Measurements from ENCODE around the gene TMEM150B. TPM values are rescaled to one million over a fixed set of nuclear protein-coding genes. Genes with fewer than 3 reads are reported as not detected.
A peak's percentile ranks its signal among the peaks of the same experiment; 100 is the strongest.

Gene TMEM150B
- total and polyA plus RNA-seq, 9 of the 15 experiments (the other 6 are each of a cell fraction or from before 2014, with no cell fraction given) = 0.47 to 1.3 (median 0.74) TPM; not detected in 2

DNA sequence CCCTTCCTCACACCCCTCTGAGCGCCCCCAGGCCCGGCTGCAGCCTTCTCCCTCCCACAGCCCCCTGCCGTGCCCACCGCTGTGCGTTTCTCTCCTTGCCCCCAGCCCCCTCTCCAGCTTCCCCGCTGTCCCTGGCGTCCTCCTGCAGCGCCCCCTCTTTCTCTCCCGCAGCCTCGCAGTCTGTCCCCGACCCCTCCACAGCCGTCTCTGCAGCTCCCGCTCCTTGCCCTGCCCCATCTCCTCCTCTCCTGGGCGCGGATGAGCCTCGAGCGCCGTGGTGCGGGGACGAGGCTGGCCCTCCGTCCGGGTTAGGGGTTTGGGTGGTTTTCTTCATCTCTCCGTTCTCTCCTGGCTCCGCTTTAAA, 15.6 kb upstream of the TMEM150B start (continued):
- TF ChIP-seq, protein P1, sequence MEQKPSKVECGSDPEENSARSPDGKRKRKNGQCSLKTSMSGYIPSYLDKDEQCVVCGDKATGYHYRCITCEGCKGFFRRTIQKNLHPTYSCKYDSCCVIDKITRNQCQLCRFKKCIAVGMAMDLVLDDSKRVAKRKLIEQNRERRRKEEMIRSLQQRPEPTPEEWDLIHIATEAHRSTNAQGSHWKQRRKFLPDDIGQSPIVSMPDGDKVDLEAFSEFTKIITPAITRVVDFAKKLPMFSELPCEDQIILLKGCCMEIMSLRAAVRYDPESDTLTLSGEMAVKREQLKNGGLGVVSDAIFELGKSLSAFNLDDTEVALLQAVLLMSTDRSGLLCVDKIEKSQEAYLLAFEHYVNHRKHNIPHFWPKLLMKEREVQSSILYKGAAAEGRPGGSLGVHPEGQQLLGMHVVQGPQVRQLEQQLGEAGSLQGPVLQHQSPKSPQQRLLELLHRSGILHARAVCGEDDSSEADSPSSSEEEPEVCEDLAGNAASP (IDR thresholded peaks at IDR 0.05) = no peak
- TF ChIP-seq SIN3A (IDR thresholded peaks at IDR 0.05; ENCODE audit: borderline replicate concordance in 2 of 2, control insufficient read depth in 1 of 2, low read depth in 2 of 2, low read length in 2 of 2) (no peak), CREM (IDR thresholded peaks at IDR 0.05; ENCODE audit: low read depth) (0 out of 2 replicates have a peak, but pooled peaks have one; percentile 3)

- FAIRE-seq (no peak), DNase-seq (ENCODE audit: extremely low read depth in 1 of 4, low spot score in 3 of 4) (peak; percentile 38 to 69 (median 48)), ATAC-seq (peak; percentile 3)
- BruUV-seq (replicated peaks) = no TSS peak
- H3K79me2 ChIP-seq (ENCODE audit: control insufficient read depth, insufficient read depth, low read length) = peaks cover 24% of the 10 kb centered on the region
- no peaks in the 10 kb centered on the region for H3K9me1 ChIP-seq (ENCODE audit: control insufficient read depth, insufficient read depth, low read length)
- peak overlapping the region; percentile 97 for H3K27ac ChIP-seq (ENCODE audit: extremely low read depth, low read depth, low read length)
- H3K4me1 ChIP-seq (replicated peaks in 1 of 2; ENCODE audit: control insufficient read depth in 2 of 2, insufficient read depth in 2 of 2, low read length in 2 of 2) = peaks cover 7 to 55% of the 10 kb centered on the region in 2 experiments; a peak in 4 of 5 replicates
- H2AFZ ChIP-seq (ENCODE audit: low read depth, low read length) = no peak overlapping the region
- intact Hi-C loops (cut with micrococcal nuclease) (loop anchor here (5.0 kb wide), 1 partner anchor 38 kb away; no protein-coding TSS in a partner anchor), in situ Hi-C loops (cut with MboI) (no loop called here)
- H3K9me3 ChIP-seq (replicated peaks; ENCODE audit: control insufficient read depth, insufficient read depth, low read depth, low read length) = no peaks in the 10 kb centered on the region
- CTCF ChIA-PET (ENCODE audit: low intra/inter-chr PET ratio) = no interaction called here
- peaks cover 32% of the 10 kb centered on the region; the same call in 2 of the 3 replicates for H3K36me3 ChIP-seq (ENCODE audit: control insufficient read depth, insufficient read depth, low read length)
- H3K9ac ChIP-seq (ENCODE audit: insufficient read depth in 1 of 2, low read depth in 2 of 2, low read length in 2 of 2) = peak overlapping the region; percentile 97 to 99
- H3K4me2 ChIP-seq (ENCODE audit: insufficient read depth, low read length) = peak overlapping the region; percentile 97
- POLR2A ChIA-PET = interaction anchor here (0.7 to 2.3 kb wide), 21 partner anchors 9 to 180 kb away, joined by 3 to 14 read pairs (median 5); partner anchors contain the start of genes HSPBP1, PPP6R1 and TMEM238
- WGBS (ENCODE audit: insufficient coverage, low coverage, missing lambda C conversion rate) = under 1% methylated on average over 16 of the region's 44 CpGs
- H4K20me1 ChIP-seq (replicated peaks; ENCODE audit: control insufficient read depth, insufficient read depth, low read length) = 0 out of 2 replicates have a peak, but pooled peaks cover 6% of the 10 kb centered on the region
- no peaks in the 10 kb centered on the region for H3K27me3 ChIP-seq (ENCODE audit: control insufficient read depth in 2 of 2, insufficient read depth in 2 of 2, low read length in 2 of 2)
- peak overlapping the region; percentile 92 for H3K4me3 ChIP-seq
- no peak for TF ChIP-seq E2F5 (CRISPR knock-in tag; IDR thresholded peaks at IDR 0.05)
- no peak; the same call in 1 of the 2 replicates for TF ChIP-seq MYC (IDR thresholded peaks at IDR 0.05; ENCODE audit: low read depth, low read length)
- no peak for TF ChIP-seq MYC (CRISPR knock-in tag; IDR thresholded peaks at IDR 0.05; ENCODE audit: borderline replicate concordance, low read depth)
- no peak for TF ChIP-seq PHB2 (IDR thresholded peaks at IDR 0.05; ENCODE audit: low read depth)
- no peak for TF ChIP-seq PCBP2 (IDR thresholded peaks at IDR 0.05; ENCODE audit: low read depth, low read length, poor library complexity, severe bottlenecking)
- no peak for TF ChIP-seq TAF15 (IDR thresholded peaks at IDR 0.05; ENCODE audit: low read depth, low read length)
- TF ChIP-seq ZNF740 (CRISPR knock-in tag; IDR thresholded peaks at IDR 0.05) = peak; percentile 95
- TF ChIP-seq ZNF740 (tag; IDR thresholded peaks at IDR 0.05) = peak in 1 of 2 experiments; percentile 90; a peak in 2 of 4 replicates
- TF ChIP-seq TEAD1 (CRISPR knock-in tag; IDR thresholded peaks at IDR 0.05) = peak in 1 of 2 experiments; percentile 71; a peak in 1 of 4 replicates
- TF ChIP-seq TAF7 (tag; IDR thresholded peaks at IDR 0.05) = no peak
These were observed 15.0 kb upstream of the TMEM150B start for GRCh38 chr19:55339889-55340783.

All from K562 (cell line).